22Rv1 (cell line): ENCODE results near the gene ACTRT2.

Experiments
- CTCF ChIP-seq: fragments of 450-650 bp; IDR thresholded peaks from 2 replicates; pipeline ENCODE4 v1.5.1; 2017; ENCODE audit warnings: mild to moderate bottlenecking
- ZFX ChIP-seq: fragments of 450-650 bp; IDR thresholded peaks from 2 replicates; pipeline ENCODE4 v1.6.1; 2017; ENCODE audit warnings: antibody characterized with exemption, borderline replicate concordance

- TF ChIP-seq CTCF, result no peak
- no peak for TF ChIP-seq ZFX
These were observed 19.6 kb upstream of the ACTRT2 start for GRCh38 chr1:3001471-3002348.
